NCI-H1105 (cell line): ENCODE results near the gene ARHGAP4.

Source experiments
- DNase-seq: peaks from one replicate; lab custom pipeline; 2025; lab: John Stamatoyannopoulos, UW

The ARHGAP4 gene

DNA sequence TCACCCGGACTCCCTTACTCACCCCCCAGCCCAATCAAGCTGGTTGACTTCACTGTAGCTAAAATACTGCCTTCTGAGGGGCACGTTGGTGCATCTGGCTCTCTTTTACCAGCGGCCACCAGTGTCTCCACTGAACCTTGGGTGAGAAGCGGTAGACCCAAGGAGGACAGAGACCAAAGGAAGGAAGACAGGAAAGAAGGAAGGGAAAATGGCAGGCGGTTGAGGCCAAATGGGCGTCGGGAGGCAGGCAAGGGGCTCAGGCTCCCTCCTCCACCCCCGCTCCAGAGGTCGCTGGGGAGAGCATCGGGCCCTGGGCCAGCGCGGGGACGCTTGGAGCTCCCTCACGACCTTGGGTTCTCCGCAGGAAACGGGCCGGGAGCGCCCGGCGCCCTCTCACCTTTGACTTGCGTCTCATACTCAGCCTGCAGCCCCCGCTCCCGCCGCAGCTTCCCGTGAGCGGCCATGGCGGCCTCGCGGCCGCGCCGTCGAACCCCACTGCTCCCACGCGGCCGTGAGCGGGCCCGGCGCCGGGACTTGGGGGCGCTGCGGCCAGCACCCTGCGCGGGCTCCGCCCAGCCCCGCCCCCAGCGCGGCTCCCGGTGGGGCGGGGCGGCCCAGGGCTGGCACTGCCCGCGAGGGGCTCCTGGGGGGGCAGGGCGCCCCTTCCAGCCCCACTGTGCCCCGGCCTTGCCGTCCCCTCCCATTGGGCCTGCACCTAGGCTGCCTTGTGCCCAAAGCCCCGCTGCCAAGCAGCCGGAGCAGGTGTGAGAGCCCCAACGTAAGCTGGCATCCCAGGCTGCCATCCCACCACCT is at the start of gene ARHGAP4:
Gene ARHGAP4, minus strand, starts transcription at position 526 of the 813 bp plus-strand sequence. Its CDS starts 62 bp downstream, at position 464.
- peak; percentile 44 for DNase-seq

DNA sequence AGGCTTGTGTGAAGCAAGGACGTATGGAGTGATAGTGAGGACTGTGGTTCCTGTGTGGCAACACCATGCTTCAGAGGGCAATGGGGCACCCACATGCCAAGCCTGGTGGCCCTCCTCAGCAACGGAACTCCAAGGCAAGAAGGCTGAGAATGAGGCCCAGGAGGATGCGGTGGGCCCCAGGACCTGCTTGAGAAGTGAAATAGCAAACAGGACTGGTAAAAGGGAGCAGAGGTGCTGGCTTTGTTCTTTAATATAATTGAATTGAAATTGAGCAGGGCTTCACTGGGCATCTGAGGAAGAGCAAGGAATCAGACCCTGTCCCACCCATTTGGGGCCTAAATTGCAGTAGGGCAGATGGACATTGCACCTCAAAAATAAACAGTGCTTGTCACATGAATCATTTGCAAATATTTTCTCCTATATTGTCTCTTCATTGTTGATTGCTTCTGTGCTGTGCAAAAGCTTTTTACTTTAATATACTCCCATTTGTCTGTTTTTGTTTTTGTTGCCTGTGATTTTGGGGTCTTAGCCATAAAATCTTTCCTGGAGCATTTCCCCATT is 48.7 kb upstream of the ARHGAP4 start:
- DNase-seq = no peak

DNA sequence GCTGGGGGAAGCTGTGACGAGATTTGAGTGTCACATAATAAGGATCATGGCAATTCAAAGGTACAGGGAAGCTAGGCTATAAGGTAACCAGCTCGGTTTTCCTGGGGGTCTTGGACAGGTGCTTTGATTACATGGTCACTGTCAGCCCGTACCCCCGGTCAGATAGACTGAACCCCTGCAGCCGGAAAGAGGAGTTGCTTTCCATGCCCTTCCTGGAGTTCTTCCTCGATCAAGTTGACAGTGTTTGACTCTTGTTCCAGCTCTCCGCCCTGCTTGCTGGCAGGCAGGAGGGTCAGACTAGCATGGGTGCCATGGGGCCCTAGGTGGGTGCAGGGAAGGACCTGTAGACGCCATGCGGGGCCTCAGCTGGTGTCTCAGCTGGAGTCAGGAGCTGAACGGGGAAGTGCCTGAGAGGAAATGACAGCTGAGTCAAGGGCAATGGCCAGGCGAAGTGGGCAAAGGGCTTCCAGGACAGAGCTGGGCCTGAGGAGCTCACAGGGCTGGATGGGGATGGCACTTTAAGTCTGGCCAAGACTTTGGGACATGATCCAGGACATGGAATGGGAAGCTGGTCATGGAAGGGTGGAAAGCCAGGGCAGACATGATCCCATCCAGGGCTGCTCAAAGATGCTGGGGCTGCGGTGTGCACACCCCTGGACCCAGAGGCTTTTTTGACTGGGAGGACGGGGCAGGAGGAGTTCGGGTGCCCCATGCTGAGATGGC is 48.1 kb upstream of the ARHGAP4 start:
- DNase-seq = no peak

DNA sequence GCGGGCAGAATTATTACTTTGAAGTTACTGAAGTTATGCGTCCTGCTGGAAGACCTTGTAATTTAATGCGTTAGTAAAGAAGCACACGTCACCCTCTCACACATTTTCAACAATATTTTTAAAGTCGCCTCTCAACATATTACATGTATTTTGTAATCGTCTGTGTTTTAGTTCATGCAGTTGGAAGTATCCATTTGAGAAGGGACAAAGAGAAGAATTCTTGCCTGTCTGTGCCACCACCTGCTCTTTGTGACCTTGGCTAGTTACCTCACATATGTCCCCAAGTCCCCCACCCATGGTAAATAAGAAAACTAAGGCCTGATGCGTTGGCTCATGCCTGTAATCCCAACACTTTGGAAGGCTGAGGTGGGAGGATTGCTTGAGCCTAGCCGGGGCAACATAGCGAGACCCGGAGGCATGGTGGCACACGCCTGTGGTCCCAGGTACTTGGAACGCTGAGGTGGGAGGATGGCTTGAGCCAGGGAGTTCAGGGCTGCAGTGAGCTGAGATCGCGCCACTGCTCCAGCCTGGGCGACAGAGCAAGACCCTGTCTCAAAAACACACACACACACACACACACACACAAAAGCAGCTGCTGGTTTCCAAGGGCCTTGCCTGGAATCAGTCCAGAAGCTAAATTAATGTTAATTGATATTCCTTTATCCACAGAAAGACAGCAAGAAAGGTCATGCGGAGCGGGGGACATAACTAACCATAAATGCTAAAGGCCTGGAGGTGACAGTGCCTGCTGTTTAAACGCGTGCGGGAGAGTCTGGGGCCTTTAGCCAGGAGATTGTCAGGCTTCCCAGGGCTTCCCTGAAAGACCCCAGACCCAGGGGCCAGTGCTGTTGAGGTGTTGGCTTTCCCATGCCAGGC is 47.3 kb upstream of the ARHGAP4 start:
- peak; percentile 81 for DNase-seq

DNA sequence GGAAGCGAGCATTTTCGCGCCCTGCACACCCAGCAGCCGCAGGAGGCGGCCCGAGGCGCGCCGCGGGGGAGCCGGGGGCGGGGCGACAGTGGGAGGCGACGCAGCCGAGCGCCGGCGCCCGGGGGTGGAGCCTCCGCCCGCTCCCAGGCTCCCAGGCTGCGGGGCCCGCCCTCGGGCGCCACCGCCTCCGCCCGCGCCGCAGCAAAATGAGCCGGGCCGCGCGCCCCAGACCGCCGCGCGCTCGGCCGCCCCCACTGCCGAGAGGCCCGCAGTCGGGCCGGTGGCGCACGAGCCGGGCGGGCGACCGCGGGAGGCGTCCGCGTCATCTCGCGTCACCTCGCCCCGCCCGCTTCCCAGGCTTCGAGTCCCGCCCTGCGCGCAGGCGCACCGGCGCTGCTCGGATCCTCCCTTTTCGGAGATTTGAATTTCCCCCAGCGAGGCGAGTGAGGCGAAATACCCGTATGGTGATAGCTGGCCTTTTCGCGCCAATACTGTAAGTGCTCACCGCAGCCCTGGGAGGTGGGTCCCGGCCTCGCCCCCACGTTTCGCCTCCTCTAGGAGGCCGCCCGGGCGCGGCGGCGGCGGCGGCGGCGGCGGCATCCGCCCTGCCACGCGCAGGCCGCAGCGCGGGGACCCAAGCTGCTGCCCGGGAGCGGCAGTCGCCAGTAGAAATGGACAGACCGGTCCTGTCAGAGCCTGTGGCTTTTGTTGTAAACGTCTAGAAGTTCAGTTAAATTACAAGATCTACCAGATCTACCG is 46.5 kb upstream of the ARHGAP4 start, which contains the start of gene TMEM187:
Gene TMEM187, plus strand, starts transcription at position 387 of the 759 bp plus-strand sequence. CDS start 9,309 bp downstream, outside the sequence.
- peak; percentile 98 for DNase-seq

DNA sequence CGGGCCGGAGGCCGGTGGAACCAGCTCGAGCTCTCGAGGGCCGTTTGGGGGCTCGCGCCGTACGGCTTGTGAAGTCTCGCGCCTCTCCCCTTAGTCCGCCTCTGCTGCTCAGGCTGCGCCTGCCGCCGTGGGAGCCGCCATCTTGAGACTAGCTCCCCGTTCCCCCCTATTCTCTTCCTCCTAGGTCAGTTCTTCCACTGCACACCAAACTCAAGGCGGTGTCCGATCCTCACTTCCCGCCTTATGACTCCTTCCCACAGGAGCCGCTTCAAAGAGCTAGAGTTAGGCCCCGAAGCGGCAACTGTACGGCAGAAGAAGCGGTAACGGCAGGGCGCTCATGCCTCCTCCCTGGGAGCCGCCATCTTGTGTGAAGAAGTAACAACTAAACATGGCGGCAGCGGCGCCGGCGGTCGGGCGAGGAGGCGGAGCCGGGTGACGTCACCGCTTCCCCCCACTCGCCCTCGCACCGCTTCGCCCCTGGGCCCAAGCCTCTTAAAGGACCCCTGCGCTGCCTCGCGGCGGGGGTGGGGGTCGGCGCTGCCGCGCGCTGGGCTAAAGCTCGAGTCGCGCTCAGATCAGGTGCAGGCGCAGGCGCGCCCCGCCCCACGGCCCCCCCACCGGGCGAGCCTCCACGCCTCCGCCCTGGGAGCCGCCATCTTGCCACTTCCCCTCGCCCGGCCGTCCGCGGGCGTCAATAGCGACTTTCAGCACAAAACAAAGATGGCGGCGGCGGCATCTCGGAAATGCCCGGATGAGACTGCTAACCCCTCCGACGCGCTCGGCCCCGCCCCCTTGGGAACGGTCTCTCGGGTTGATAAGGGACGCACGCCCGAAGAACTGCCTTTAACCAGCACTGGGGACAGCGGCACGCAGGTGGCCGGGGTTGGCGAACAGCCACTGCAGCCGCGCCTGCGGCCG is 45.6 kb upstream of the ARHGAP4 start, which contains the start of gene HCFC1:
Gene HCFC1, minus strand, starts transcription at position 369 of the 918 bp plus-strand sequence. CDS start 978 bp downstream, outside the sequence.
- DNase-seq = peak; percentile 95

DNA sequence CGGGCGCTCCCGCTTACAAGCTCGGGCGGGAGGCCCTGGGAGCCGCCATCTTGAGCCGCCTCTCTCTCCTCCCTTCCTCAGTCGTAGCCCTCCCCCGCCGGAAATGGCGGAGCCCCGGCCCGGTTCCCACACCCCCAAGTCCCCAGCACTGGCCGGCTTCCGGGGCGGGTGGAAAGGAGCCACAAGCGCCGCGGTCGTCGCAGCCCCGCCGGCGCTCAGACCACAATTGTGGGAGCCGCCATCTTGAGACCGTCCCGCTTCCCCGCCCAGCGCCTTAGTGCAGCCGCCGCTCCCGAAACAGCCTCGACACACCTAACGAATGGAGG is 45.0 kb upstream of the ARHGAP4 start:
- DNase-seq = peak; percentile 94

DNA sequence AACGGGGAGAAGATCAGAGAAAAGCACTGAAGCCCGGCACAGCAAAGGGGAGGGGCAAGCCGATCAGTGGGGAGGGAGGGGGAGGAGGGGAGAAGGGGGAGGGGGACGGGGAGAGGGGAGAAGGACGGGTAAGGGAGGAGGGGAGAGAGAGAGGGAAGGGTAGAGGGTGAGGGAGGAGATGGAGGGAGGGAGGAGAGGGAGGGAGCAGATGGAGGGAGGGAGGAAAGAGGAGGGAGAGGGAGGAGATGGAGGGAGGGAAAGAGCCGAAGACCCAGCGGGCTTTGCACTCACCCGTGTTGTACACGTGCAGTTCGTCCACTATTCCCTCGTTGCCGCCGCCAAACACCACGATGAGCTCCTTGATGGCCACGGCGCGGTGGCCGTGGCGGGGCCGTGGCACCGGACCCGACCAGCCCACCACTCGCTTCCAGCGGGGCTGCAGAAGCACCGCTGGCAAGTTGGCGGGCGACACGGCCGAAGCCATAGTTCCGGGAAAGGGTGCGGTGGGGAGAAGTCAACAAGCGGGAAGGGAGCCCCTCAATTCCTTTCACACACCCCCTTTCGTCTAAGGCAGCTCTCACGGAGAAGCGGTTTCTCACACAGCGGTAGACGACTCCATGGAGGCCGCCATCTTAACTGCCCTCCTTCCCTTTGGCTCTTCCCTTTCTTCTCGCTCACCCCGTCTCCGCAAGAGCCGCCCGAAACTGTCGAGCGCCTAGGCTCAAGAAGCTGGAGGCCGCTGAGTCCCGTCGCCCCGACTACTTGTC is 44.5 kb upstream of the ARHGAP4 start:
- peak; percentile 70 for DNase-seq

DNA sequence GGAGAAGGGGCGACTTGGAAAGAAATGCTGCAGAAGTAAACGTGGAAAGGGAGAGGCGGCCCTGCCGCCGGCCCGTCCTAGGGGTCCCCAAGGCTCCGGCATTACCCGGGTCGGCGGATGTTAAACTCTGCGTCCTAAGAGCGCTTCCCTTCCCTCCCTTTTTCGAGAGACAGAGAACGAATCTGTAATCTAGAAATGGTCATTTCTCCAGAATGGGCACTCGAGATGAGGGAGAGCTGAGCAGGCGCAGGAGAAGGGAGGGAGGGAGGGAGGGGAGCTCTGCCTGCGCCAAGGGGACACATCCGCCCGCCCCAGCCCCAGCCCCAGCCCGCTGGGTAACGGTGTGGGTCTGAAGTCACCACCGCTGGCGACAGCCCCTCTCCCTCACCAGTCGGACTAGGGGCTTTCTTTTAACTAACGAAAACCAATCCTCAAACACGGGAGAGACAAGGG is 43.9 kb upstream of the ARHGAP4 start:
- peak; percentile 57 for DNase-seq

DNA sequence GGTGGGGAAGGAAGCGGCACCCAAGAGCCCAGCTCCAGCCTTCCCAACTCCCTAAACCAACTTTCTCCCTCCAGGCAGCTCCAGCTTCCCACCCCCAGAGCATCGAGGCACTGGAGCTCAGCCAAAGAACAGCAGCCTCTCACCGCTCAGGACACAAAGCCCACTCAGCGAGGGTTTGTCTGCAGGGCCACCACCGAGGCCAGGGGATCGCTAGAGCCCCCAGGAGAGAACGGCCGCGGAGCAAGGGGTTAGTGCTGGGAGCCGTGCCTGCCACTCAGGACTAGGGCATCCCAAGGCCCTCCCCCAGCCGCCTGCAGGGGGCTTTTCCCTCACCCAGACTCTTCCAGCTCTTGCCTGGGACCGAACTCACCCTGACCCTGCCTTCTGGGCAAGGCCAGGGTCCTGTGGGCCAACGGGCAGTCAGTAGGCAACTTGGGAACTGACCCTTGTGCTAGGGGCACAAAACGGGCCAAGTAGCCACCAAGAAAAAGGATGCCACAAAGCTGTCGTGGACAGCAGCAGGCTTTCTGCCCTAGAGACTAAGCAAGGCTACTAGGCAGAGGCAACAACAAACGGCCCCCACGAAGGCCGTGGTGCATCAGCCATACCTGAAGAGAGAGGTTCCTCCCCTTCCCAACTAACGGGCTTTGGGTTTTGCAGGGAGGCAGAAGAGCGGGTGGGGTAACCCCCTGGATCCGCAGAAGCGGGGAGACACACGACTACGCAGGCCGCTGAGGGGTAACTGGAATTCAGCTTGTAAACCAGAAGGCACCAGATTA is 43.2 kb upstream of the ARHGAP4 start:
- no peak for DNase-seq

DNA sequence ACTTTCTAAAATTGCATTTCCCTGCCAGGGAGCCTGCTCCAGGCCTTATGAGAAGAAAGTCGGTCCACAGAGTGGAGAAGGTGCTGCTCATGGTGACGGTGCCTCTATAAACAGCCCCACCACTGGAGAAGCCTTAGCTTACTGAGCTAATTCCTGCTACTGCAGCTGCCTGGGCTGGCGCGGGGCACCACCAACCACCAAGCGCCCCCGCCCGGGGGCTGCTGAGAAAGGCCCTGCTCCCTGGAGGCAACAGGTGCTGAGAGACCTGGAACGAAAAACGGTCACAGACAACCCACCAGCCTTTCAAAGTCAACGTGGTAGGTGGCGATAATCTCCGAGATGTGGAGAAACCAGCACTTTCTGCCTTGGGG is 42.7 kb upstream of the ARHGAP4 start:
- DNase-seq = peak; percentile 60

DNA sequence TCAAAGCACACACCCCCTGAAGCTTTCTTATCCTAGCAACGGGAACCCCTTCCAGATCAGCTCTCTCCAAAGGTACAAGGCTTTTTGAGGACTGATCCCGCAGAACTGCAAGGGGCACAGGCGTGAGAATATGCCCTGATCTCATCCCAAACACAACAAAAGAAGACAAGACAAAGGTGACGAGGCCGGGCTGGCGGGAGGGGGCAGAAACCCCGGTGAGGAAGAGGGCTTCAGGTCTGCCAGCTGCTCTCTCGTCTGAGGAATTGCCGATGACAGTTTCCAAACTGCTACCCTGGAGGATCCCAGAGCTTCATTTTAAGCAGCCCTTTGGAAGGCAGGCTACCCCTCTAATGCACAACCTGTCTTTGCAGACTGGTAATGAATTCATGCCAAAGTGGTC is 42.2 kb upstream of the ARHGAP4 start:
- no peak for DNase-seq

DNA sequence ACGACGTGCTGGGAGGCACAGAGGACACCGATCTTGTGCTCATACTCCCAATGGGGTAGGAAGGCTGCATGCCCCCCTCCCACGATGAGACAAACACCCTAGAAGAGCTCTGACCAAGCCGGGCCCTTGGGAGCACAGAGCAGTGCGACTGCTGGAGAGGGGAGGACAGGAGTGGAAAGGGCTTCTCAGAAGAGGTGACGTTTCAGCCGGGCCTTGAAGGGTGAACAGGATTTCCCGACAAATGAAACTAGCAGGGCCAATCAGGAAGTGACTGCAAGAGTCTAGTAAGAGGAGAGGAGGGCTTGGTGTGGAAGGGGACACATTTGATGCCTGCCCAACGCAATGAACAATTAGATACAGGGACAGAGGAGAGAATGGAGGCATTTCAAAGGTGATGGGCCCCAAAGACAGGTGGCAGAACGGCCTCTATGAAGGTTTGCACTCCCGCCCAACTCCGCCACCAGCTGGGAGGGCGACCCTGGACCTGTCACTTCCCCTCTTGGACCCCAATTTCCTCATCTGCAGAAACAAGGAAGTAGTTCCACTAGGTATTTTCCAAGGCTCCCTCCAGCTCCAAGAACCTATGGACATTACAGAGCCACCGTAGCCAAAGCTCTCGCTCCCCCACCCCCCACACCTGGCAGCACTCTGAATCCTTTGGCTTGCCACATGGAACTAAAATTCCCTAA is 41.6 kb upstream of the ARHGAP4 start:
- no peak for DNase-seq

DNA sequence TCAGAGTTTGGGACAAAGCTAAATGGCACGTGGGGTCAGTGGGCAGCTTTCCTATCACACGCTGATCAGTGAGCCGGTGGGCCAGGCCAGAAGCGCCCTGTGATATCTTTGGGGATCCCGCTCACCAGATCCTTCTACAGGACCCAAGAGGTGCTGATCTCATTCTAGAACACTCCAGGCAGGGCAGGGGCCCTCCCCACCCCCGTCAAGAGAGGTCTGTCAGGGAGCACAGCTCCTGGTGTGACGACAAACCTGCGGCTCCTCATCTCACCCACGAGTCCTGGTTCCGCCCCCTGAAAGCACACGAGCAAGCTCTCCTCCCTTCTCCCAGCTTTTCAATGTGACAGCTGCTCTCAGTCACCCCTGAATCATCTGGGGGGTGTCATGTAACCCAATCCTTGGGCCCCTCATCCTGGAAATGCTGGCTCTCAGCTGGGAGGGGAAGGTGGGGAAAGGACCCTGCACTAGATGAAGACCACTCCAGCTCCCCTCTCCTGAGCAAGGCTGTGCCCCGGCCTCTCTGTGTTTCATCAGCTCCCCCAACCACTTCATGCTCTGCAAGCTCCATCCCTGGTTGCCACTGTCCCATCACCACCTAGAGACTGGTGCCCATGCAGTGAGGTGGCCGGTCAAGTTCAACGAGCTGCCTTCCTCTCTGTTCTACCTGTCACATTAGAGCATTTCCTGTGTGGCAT is 40.9 kb upstream of the ARHGAP4 start:
- DNase-seq = no peak

DNA sequence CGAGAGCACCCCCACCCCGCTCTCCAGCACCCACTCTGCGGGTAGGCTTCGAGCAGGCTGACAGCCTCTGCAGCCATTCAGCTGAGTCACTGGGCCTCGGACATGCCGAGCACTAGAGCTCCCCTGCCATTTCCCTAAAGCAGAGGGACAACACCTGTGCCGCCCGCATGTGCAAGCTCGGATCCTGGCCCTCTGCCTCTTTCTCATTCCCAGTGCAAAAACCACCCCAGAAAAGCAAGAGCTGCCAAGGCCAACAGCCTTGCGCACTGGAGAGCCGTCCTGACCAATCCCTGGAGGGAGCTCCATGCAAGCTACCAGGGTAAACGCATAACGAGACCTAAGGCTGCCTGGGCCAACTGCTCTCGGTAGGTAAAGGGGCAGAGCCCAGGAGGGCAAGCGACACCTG is 40.2 kb upstream of the ARHGAP4 start:
- DNase-seq = no peak

DNA sequence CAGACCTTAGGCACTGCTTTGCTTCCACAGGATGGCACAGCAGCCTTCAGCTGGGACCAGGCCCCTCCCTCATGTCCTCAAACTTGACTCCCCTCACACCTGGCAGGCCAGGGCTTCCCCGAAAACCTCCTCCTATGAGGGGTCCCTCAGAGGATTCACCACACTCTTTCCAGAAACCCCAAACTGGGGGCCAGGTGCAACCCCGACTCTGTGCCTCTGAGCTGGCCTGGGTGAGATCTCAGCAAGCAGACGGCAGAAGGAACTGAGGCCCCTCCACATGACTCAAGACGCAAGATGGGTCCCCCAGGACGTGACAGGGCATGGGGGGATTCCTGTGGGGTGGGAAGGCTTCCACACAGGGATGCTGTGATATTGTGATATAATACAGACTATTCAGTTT is 39.3 kb upstream of the ARHGAP4 start:
- no peak for DNase-seq

DNA sequence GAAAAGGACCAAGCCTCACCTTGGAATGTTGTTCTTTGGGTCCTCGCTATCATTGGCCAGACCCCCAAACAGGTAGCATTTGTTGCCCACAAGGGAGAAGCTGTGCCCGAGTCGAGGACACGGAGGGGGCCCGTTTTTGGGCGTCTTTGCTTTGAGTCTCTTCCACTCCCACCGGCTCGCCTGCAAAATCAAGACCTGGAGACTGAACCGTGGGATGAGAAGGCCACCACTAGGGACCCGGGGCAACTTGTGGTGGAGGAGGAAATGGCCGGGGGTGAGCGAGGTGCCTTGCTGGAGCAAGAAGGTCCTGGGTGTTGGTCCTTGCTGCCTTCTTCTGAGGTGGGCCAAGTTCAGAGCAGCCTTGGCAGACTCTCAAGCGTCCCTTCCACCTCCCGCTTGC is 38.0 kb upstream of the ARHGAP4 start:
- DNase-seq = no peak
